ENCODE measurements around the gene RSPO4.
"Not testable (repeated sequence)": the region's sequence is repeated elsewhere in the genome, so short reads cannot be mapped to it uniquely, and the experiment has no call there.

The RSPO4 gene

DNA sequence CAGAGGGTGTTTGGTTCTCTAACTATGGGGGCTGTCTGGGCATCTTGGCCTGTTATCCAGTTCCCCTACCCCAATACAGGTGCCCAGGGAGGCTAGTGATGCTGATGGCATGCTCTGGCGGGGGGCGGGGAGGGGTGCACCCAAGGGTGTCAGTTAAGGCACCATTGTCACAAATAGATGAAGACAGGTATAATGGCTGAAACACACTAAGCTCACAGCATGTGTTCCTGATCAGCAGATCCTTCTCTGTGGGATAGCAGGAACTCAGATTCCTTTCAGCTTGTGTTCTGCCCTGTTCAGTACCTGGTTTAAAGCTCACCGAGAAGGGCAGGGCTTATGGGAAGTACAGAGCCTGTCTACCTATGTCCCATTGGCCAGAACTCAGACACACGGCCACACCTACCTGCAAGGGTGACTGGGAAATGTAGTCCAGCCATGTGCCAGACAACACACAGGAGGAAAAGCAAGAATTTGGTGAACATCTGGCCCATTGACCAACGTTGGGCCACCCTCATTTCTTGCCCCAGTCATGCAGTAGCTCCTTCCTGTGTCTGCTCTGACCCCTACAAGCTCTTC is 3.4 kb upstream of the RSPO4 start:
- DNase-seq (ENCODE audit: low spot score) = no peak
- no peak for FAIRE-seq

- FAIRE-seq = no peak
Observed at GRCh38 chr20:1003920-1004697, 2.0 kb upstream of the RSPO4 start.

GRCh38 chr20:1002682-1003561 is 811 bp upstream of the RSPO4 start:
- FAIRE-seq (no peak), DNase-seq (ENCODE audit: low spot score) (no peak)

More at GRCh38 chr20:1003920-1004697, 2.0 kb upstream of the RSPO4 start:
- DNase-seq (ENCODE audit: low spot score) = no peak

DNA sequence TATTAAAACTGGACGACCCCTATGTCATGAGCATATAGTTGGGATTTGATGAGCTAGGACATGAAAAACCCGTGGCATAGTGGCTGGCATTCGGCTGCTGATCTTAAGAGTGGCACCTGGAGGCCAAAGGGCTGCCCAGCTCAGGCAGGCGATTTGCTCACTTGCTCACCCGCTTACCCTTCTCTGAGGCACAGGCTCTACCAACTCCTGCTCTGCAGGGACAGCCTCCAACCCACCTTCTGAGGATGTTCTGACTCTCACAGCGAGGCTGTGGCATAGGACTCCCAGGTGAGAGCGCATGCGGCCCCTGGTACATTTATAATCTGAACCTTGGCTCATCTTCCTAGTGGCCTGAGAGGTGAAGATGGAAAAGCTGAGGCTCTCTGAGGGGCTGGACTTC is 995 bp downstream of the RSPO4 start:
- DNase-seq (ENCODE audit: low spot score) = no peak
- no peak for FAIRE-seq

DNA sequence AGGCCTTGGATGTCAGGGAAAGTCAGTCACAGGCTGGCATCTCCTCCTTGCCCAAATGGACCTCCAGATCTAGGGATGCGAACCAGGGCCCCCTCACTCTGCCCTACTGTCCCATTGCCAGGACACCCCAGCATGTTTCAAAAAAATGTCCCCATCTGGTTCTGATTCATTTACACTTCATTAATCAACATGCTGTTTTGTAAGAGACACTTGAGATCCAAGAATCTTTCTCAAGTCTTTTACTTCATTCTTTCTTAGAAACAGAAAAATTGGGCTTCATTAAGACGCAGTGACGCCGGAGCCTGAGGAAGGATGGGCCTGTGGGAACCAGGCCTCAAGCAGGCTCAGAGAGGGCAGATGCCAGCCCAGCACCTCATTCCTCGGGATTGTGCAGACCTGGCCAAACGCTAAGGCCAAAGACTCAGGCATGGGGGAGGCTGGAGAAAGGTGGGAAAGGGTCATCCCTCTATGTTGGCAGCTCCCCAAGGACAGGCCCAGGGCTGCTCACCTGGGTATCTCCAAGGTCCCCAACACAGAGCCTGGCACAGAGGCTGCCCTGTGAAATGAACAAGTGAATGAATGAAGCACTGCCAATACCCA is 3.8 kb downstream of the RSPO4 start:
- no peak for DNase-seq (ENCODE audit: low spot score)
- no peak for FAIRE-seq

GRCh38 chr20:997486-997885 is 4.6 kb downstream of the RSPO4 start:
- FAIRE-seq = no peak

GRCh38 chr20:997016-997415 is 5.1 kb downstream of the RSPO4 start:
- FAIRE-seq (no peak), DNase-seq (ENCODE audit: low spot score) (no peak)

More at GRCh38 chr20:997486-997885, 4.6 kb downstream of the RSPO4 start:
- DNase-seq (ENCODE audit: low spot score) = no peak

- DNase-seq (ENCODE audit: low spot score) = no peak
- FAIRE-seq = no peak
Observed at GRCh38 chr20:995170-995569, 6.9 kb downstream of the RSPO4 start.

DNA sequence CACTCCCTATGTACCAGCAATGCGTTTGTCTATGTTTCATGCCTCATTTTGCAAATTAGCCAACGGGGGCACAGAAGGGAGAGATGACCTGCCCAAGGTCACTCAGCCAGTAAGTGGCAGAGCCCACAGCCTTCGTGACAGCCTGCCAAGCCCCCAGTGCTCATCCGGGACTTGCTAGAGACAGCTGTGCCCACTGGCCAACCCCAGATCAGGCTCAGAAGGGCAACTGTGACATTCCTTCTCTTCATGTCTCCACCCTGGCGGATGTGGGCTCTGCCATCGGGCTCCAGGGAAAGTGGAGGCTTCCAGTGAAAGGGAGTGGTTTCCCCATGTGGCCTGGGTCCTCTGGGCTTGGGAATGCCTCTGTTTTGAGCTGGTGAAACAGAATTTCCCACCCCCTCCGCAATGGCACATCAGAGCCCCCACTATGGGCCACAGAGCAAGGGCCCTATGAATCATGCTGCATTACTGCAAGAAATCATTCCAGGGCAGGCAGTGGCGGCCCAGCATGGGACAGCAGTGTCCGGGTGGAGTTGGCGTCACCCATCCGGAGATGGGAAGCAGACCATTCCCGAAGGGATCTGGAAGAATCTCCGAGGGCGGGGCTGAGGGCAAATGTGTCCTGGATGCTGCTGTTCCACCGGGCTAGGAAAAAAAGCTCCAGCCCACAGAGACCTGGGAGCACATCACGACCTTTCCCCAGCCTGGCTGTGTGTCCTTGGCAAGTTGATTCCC is 9.1 kb downstream of the RSPO4 start:
- DNase-seq (ENCODE audit: low spot score) (no peak), FAIRE-seq (no peak)

- FAIRE-seq (no peak), DNase-seq (ENCODE audit: low spot score) (no peak)
Observed at GRCh38 chr20:991850-992249, 10.3 kb downstream of the RSPO4 start.

- DNase-seq (ENCODE audit: low spot score) (no peak), FAIRE-seq (no peak)
Observed at GRCh38 chr20:990293-990959, 11.7 kb downstream of the RSPO4 start.

DNA sequence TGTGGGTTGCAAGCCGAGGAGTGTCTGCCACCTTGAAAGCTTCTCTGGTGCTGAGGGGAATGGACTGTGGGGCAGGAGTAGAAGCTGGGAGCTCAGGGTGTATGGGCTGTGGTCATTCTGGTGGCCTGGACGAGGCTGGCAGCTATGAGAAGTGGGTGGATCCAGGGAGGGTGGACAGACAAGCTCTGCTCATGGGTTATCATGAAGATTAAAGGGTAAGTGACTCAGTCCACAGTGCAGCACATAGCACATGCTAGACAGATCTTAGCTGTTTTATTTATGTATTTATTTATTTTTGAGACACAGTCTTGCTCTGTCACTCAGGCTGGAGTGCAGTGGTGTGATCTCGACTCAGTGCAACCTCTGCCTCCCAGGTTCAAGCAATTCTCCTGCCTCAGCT is 13.8 kb downstream of the RSPO4 start:
- DNase-seq (ENCODE audit: low spot score) = no peak
- FAIRE-seq = no peak

GRCh38 chr20:987677-988076 is 14.4 kb downstream of the RSPO4 start:
- DNase-seq (ENCODE audit: low spot score) (no peak), FAIRE-seq (no peak)

DNA sequence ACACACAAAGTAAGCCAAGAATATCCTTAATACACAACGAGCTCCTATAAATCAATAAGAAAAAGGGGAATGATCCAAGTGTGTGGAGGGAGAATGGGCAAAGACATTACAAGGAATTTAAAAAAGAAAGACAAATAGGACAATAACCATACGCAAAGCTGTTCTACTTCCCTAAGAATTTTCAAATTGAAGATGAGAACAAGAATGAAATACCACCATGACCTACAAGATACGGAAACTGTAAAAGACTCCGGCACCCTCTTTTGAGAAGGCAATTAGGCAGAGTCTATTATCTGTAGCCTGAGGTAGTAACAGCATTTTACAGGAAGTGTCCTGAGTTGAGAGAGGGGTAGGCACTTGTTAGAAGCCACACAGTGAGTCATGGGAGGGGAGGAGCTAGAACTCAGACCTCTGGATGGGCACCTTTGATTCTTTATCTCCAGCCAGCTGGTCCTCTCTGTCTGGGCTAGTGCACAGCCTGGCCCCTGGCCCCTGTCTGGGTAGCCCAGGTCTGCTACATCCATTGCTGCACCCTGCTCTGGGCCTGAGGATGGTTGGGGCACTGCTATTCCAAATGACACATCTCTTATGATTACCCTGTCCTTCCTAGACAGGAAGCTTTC is 15.3 kb downstream of the RSPO4 start:
- FAIRE-seq (no peak), DNase-seq (ENCODE audit: low spot score) (no peak)

- FAIRE-seq; DNase-seq (ENCODE audit: low spot score): not testable (repeated sequence)
Observed at GRCh38 chr20:984994-985393, 17.1 kb downstream of the RSPO4 start.

GRCh38 chr20:982754-983153 is 19.4 kb downstream of the RSPO4 start:
- no peak for FAIRE-seq
- no peak for DNase-seq (ENCODE audit: low spot score)

DNA sequence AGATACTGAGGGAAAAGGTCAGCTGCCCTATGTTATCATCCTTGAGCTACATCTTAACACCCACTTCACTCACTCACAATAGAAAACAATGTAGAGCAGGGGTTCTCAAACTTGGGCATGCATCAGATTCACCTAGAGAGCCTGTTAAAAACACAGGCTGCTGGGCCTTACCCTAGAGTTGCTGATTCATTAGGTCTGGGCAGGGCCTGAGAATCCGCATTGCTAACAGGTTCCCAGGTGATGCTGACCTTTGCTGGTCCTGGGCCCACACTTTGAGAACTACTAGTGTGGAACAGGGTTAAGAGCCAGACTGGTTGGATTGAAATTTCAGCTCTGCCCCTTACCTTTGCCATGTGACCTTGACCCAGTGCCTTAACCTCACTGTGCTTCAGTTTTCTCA is 25.1 kb downstream of the RSPO4 start:
- FAIRE-seq = no peak
- no peak for DNase-seq (ENCODE audit: low spot score)

DNA sequence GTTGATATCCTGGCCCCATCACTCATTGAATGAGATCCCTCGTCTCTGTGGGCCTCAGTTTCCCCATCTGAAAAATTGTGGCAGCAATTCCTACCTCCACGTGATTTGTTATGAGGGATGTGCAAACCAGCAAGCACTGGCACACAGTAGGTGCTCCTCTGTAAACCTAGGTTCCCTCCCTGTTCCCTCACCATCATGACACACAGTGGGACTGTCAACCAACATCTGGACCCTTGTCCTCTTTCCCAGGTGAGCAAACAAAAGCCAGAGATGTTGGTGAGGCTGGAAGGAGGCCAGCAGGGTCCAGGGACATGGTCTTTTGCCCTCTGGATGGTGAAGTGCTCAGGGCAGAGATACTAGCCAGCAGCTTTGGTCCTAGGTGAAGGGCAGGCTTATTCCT is 26.1 kb downstream of the RSPO4 start:
- DNase-seq (ENCODE audit: low spot score) (no peak), FAIRE-seq (no peak)

GRCh38 chr20:973785-974194 is 28.3 kb downstream of the RSPO4 start:
- FAIRE-seq (no peak), DNase-seq (ENCODE audit: low spot score) (peak; percentile 12)

DNA sequence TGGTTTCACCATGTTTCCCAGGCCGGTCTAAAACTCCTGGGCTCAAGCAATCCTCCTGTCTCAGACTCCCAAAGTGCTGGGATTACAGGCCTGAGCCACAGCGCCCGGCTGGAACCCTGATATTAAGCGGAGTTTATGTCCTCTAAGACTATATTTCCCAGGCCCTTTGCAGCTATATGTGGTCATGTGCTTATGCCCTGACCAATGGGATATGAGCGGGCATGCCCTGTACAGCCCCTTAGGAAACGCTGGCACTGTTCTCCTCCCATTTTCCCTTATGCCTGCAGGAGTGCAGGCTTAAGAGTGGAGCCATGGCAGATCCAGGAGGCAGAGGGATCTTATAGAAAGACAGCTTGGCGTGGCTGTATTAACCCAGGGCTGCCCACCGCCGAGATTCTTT is 29.9 kb downstream of the RSPO4 start:
- FAIRE-seq = no peak
- no peak for DNase-seq (ENCODE audit: low spot score)

Data from RCC 7860 (cell line).